ENCODE results near the gene SRRD. TPM values are rescaled to one million over a fixed set of nuclear protein-coding genes. Genes with fewer than 3 reads are reported as not detected.

Gene SRRD
- total RNA-seq, 6 experiments from 2014 or later: 11.4 to 15.2 (median 11.8) TPM

DNA sequence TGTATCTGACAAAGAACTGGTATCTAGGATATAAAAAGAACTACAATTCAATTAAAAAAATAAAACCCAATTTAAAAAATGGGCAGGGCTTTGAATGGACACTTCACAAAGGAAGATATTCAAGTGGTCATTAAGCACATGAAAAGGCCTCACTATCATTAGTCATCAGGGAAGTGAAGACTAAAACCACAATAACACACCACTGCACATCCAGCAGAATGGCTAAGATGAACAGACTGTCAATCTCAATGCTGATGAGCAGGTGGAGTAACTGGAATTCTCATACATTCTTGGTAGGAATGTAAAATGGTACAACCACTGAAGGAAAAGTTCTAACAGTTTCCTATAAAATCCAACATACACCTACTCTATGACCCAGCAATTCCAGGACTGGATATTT, 9.0 kb upstream of the SRRD start:
- Histone ChIP-seq H3K9me3 (no peaks in the 10 kb centered on the region), H3K27ac (no peak overlapping the region), H3K36me3 (peaks cover 2 to 70% (median 30%) of the 10 kb centered on the region in 4 donors), H3K27me3 (no peaks in the 10 kb centered on the region), H3K4me3 (no peak overlapping the region), H3K4me1 (peaks cover 0 to 11% (median 5%) of the 10 kb centered on the region in 4 donors)
- TF ChIP-seq POLR2A (IDR thresholded peaks at IDR 0.05): no peak
- intact Hi-C loops (cut with DNase I): no loop called here
- DNase-seq (no peak), ATAC-seq (no peak)

DNA sequence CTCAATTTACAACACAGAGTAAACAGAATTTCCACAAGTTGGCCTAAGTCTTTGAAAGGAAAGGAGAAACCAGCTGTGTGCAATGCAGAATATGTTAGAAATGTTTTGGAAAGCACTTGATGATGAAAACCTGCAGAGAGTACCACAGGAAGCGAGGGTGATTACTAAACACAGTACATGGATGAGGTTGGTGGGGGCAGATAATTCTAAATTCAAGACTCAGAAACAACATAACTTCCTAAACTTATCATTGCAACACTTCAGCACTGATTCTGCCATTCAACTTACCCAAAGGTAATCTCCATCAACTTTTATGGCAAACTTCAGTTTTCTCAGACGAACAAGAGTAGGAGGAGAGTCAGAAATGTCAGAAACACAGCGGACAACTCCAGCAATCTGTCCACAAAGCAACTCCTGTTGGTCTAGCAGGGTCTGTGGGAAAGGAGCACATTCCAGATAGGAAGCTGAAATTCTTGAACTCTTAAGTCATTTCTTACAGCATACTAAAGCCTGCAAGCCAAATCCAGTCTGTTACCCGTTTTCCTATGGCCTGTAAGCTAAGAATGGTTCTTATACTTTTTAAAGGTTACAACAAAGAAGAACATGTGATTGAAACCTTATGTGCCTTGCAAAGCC, 6.9 kb upstream of the SRRD start:
- Histone ChIP-seq H3K27ac (no peak overlapping the region), H3K36me3 (peaks cover 2 to 50% (median 16%) of the 10 kb centered on the region in 4 donors), H3K9me3 (no peaks in the 10 kb centered on the region), H3K27me3 (no peaks in the 10 kb centered on the region), H3K4me3 (no peak overlapping the region), H3K4me1 (peaks cover 0 to 22% (median 10%) of the 10 kb centered on the region in 4 donors)
- ATAC-seq (no peak), DNase-seq (no peak)
- intact Hi-C loops (cut with DNase I): no loop called here
- WGBS (ENCODE audit: insufficient coverage, low coverage, low lambda C conversion rate, missing lambda C conversion rate): 85% methylated on average over 2 of the region's 4 CpGs
- TF ChIP-seq, protein P1, sequence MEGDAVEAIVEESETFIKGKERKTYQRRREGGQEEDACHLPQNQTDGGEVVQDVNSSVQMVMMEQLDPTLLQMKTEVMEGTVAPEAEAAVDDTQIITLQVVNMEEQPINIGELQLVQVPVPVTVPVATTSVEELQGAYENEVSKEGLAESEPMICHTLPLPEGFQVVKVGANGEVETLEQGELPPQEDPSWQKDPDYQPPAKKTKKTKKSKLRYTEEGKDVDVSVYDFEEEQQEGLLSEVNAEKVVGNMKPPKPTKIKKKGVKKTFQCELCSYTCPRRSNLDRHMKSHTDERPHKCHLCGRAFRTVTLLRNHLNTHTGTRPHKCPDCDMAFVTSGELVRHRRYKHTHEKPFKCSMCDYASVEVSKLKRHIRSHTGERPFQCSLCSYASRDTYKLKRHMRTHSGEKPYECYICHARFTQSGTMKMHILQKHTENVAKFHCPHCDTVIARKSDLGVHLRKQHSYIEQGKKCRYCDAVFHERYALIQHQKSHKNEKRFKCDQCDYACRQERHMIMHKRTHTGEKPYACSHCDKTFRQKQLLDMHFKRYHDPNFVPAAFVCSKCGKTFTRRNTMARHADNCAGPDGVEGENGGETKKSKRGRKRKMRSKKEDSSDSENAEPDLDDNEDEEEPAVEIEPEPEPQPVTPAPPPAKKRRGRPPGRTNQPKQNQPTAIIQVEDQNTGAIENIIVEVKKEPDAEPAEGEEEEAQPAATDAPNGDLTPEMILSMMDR (IDR thresholded peaks at IDR 0.05): no peak
- TF ChIP-seq POLR2A (IDR thresholded peaks at IDR 0.05): no peak

DNA sequence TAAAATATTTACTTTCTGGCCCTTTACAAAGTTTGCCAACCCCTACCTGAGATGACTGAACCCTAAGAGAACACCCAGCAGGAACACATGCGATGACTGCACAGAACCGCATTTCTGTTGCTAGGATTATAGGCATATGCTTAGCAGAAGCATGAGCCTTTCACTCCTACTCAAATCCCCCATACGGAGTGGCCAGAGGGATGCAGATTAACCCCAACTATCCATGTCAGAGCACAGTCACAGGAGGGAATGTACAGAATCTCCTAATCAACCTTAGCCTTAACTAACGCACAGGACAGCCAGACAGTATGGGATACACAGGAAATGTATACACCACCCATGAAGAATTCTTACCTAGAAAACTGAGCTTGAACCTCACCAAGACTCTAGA, 6.3 kb upstream of the SRRD start:
- no peak overlapping the region for H3K4me3 ChIP-seq
- no peak for TF ChIP-seq POLR2A (IDR thresholded peaks at IDR 0.05)
- TF ChIP-seq, protein P1 (IDR thresholded peaks at IDR 0.05): no peak
- peaks cover under 1 to 45% (median 12%) of the 10 kb centered on the region in 4 donors for H3K36me3 ChIP-seq
- H3K9me3 ChIP-seq: no peaks in the 10 kb centered on the region
- ATAC-seq: no peak
- DNase-seq: no peak
- H3K27me3 ChIP-seq: no peaks in the 10 kb centered on the region
- H3K4me1 ChIP-seq: peaks cover 0 to 23% (median 10%) of the 10 kb centered on the region in 4 donors
- WGBS (ENCODE audit: insufficient coverage, low coverage, low lambda C conversion rate, missing lambda C conversion rate): 33% methylated on average over 3 of the region's 4 CpGs
- intact Hi-C loops (cut with DNase I): no loop called here
- H3K27ac ChIP-seq: no peak overlapping the region

DNA sequence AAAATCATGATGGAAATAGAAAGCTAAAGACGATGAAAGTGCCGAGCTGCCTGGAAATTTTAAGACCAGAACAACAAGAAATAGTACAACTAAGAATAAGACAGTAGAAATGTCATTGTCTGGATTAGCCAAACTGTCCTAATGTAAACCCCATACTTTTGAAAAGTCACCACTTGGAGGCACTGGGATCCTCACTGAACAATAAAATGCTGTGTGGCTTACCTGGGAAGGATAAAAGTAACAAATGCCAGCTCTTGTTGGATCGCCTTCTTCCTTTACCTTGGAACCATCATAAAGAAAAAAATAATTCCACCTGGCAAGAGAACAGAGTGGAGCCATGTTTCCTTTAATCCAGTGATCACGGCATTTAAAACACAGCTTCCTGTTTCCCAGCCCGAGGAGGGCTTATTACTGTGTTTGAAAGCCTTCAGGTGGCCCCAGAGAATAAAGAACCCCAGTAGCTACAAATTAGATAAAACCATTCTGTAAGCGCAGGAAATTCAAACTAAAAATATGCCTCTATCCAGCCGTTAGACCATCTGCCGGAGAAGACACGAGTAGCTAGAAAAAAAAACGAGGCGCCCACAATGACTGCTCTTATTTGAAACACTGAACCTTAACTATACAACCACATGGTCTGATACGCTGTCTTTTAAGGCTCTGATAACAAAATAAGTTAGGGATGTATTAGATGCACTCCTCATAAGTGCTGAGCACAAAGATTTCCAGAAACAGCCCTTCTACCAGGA, 4.5 kb upstream of the SRRD start:
- H3K9me3 ChIP-seq: no peaks in the 10 kb centered on the region
- intact Hi-C loops (cut with DNase I): no loop called here
- TF ChIP-seq, protein P1 (IDR thresholded peaks at IDR 0.05): peak in 1 of 4 donors; percentile 6
- no peak for TF ChIP-seq POLR2A (IDR thresholded peaks at IDR 0.05)
- 30% methylated on average over 12 of the region's 12 CpGs for WGBS (ENCODE audit: insufficient coverage, low coverage, low lambda C conversion rate, missing lambda C conversion rate)
- H3K36me3 ChIP-seq: peaks cover 0 to 33% (median 3%) of the 10 kb centered on the region in 4 donors
- H3K4me1 ChIP-seq: peaks cover 0 to 30% (median 10%) of the 10 kb centered on the region in 4 donors
- H3K27ac ChIP-seq: peak overlapping the region; percentile 49 to 65 (median 49)
- DNase-seq: no peak
- peak in 1 of 4 donors; percentile 1 for ATAC-seq
- peak overlapping the region in 1 of 3 donors; percentile 39 for H3K4me3 ChIP-seq
- no peaks in the 10 kb centered on the region for H3K27me3 ChIP-seq
